Activated naive CD4-positive, alpha-beta T cell treated with anti-CD3 and anti-CD28 coated beads, Interleukin-2, amount 50 U/mL, for 24 hours (primary cell): ENCODE results near the gene FSHB.
"Not testable (repeated sequence)": the region's sequence is repeated elsewhere in the genome, so short reads cannot be mapped to it uniquely, and the experiment has no call there.

Source experiments
- H3K27ac Mint-ChIP-seq: one replicate; pipeline ENCODE4 v1.8.0; 2021; ENCODE audit warnings: mild to moderate bottlenecking, mixed read lengths
- H3K27me3 Mint-ChIP-seq: one replicate; pipeline ENCODE4 v1.8.0; 2021; ENCODE audit warnings: mixed read lengths
- H3K36me3 Mint-ChIP-seq: one replicate; pipeline ENCODE4 v1.8.0; 2021; ENCODE audit warnings: mixed read lengths
- H3K4me1 Mint-ChIP-seq: one replicate; pipeline ENCODE4 v1.8.0; 2021; ENCODE audit warnings: mixed read lengths
- H3K4me3 Mint-ChIP-seq: one replicate; pipeline ENCODE4 v1.8.0; 2021; ENCODE audit warnings: mild to moderate bottlenecking, mixed read lengths
- H3K9me3 Mint-ChIP-seq: one replicate; pipeline ENCODE4 v1.8.0; 2021; ENCODE audit warnings: mixed read lengths

Gene FSHB

GRCh38 chr11:30230714-30231113, at the start of gene FSHB:
Gene FSHB (plus strand): TSS chr11:30231014. CDS start chr11:30231903, 889 bp downstream.
- H3K9me3 Mint-ChIP-seq = no peaks in the 10 kb centered on the region
- H3K27ac Mint-ChIP-seq = no peak within 1 kb of the TSS
- no peaks in the 10 kb centered on the region for H3K4me1 Mint-ChIP-seq
- H3K4me3 Mint-ChIP-seq = no peak within 1 kb of the TSS
- H3K27me3 Mint-ChIP-seq = no peaks in the 10 kb centered on the region
- no peaks in the 10 kb centered on the region for H3K36me3 Mint-ChIP-seq

GRCh38 chr11:30186748-30187147, 44.1 kb upstream of the FSHB start:
- Mint-ChIP-seq H3K27ac (no peak overlapping the region), H3K36me3 (no peaks in the 10 kb centered on the region), H3K4me1 (no peaks in the 10 kb centered on the region), H3K9me3 (peaks cover 8% of the 10 kb centered on the region), H3K4me3 (no peak overlapping the region), H3K27me3 (no peaks in the 10 kb centered on the region)

GRCh38 chr11:30192620-30193019, 38.2 kb upstream of the FSHB start:
- no peaks in the 10 kb centered on the region for H3K4me1 Mint-ChIP-seq
- H3K36me3 Mint-ChIP-seq = no peaks in the 10 kb centered on the region
- no peaks in the 10 kb centered on the region for H3K9me3 Mint-ChIP-seq
- H3K27ac Mint-ChIP-seq = no peak overlapping the region
- H3K4me3 Mint-ChIP-seq = no peak overlapping the region
- H3K27me3 Mint-ChIP-seq = peaks cover 6% of the 10 kb centered on the region

- Mint-ChIP-seq H3K9me3 (no peaks in the 10 kb centered on the region), H3K36me3 (no peaks in the 10 kb centered on the region), H3K4me1 (no peaks in the 10 kb centered on the region), H3K27me3 (peaks cover 6% of the 10 kb centered on the region), H3K4me3 (no peak overlapping the region), H3K27ac (no peak overlapping the region)
These were observed 34.2 kb upstream of the FSHB start for GRCh38 chr11:30196400-30197206.

GRCh38 chr11:30197869-30198268, 32.9 kb upstream of the FSHB start:
- Mint-ChIP-seq H3K36me3 (no peaks in the 10 kb centered on the region), H3K27me3 (peaks cover 3% of the 10 kb centered on the region), H3K27ac (no peak overlapping the region), H3K4me3 (no peak overlapping the region), H3K4me1 (no peaks in the 10 kb centered on the region), H3K9me3 (no peaks in the 10 kb centered on the region)

- H3K4me1 Mint-ChIP-seq, H3K27ac Mint-ChIP-seq, H3K9me3 Mint-ChIP-seq, H3K4me3 Mint-ChIP-seq, H3K27me3 Mint-ChIP-seq, H3K36me3 Mint-ChIP-seq: not testable (repeated sequence)
These were observed 27.8 kb upstream of the FSHB start for GRCh38 chr11:30202989-30203388.

GRCh38 chr11:30203850-30204249, 27.0 kb upstream of the FSHB start:
- H3K4me3 Mint-ChIP-seq = no peak overlapping the region
- H3K4me1 Mint-ChIP-seq = no peaks in the 10 kb centered on the region
- no peak overlapping the region for H3K27ac Mint-ChIP-seq
- no peaks in the 10 kb centered on the region for H3K9me3 Mint-ChIP-seq
- H3K36me3 Mint-ChIP-seq = no peaks in the 10 kb centered on the region
- H3K27me3 Mint-ChIP-seq = peaks cover 3% of the 10 kb centered on the region

GRCh38 chr11:30206249-30206996, 24.4 kb upstream of the FSHB start:
- Mint-ChIP-seq H3K27me3 (peaks cover 3% of the 10 kb centered on the region), H3K4me1 (no peaks in the 10 kb centered on the region), H3K4me3 (no peak overlapping the region), H3K27ac (no peak overlapping the region), H3K9me3 (no peaks in the 10 kb centered on the region), H3K36me3 (no peaks in the 10 kb centered on the region)

- peaks cover 3% of the 10 kb centered on the region for H3K27me3 Mint-ChIP-seq
- H3K27ac Mint-ChIP-seq = no peak overlapping the region
- H3K36me3 Mint-ChIP-seq = no peaks in the 10 kb centered on the region
- H3K4me3 Mint-ChIP-seq = no peak overlapping the region
- no peaks in the 10 kb centered on the region for H3K9me3 Mint-ChIP-seq
- no peaks in the 10 kb centered on the region for H3K4me1 Mint-ChIP-seq
These were observed 20.5 kb upstream of the FSHB start for GRCh38 chr11:30210357-30210756.

- H3K27me3 Mint-ChIP-seq = peaks cover 1% of the 10 kb centered on the region
- no peaks in the 10 kb centered on the region for H3K36me3 Mint-ChIP-seq
- H3K9me3 Mint-ChIP-seq = no peaks in the 10 kb centered on the region
- H3K27ac Mint-ChIP-seq = no peak overlapping the region
- H3K4me3 Mint-ChIP-seq = no peak overlapping the region
- no peaks in the 10 kb centered on the region for H3K4me1 Mint-ChIP-seq
These were observed 14.3 kb upstream of the FSHB start for GRCh38 chr11:30216534-30216933.

GRCh38 chr11:30218278-30218677, 12.5 kb upstream of the FSHB start:
- Mint-ChIP-seq H3K27me3 (peaks cover 1% of the 10 kb centered on the region), H3K4me3 (no peak overlapping the region), H3K36me3 (no peaks in the 10 kb centered on the region), H3K27ac (no peak overlapping the region), H3K4me1 (no peaks in the 10 kb centered on the region), H3K9me3 (no peaks in the 10 kb centered on the region)

- H3K4me3 Mint-ChIP-seq = no peak overlapping the region
- no peak overlapping the region for H3K27ac Mint-ChIP-seq
- H3K9me3 Mint-ChIP-seq = no peaks in the 10 kb centered on the region
- H3K4me1 Mint-ChIP-seq = no peaks in the 10 kb centered on the region
- no peaks in the 10 kb centered on the region for H3K27me3 Mint-ChIP-seq
- no peaks in the 10 kb centered on the region for H3K36me3 Mint-ChIP-seq
These were observed 5.2 kb upstream of the FSHB start for GRCh38 chr11:30225642-30226041.

GRCh38 chr11:30228323-30228884, 2.4 kb upstream of the FSHB start:
- Mint-ChIP-seq H3K27me3 (no peaks in the 10 kb centered on the region), H3K36me3 (no peaks in the 10 kb centered on the region), H3K4me3 (no peak overlapping the region), H3K4me1 (no peaks in the 10 kb centered on the region), H3K9me3 (no peaks in the 10 kb centered on the region), H3K27ac (no peak overlapping the region)

GRCh38 chr11:30239025-30239424, 8.2 kb downstream of the FSHB start:
- H3K4me3 Mint-ChIP-seq = no peak overlapping the region
- peaks cover 6% of the 10 kb centered on the region for H3K9me3 Mint-ChIP-seq
- H3K27ac Mint-ChIP-seq = no peak overlapping the region
- H3K27me3 Mint-ChIP-seq = peaks cover 2% of the 10 kb centered on the region
- no peaks in the 10 kb centered on the region for H3K4me1 Mint-ChIP-seq
- no peaks in the 10 kb centered on the region for H3K36me3 Mint-ChIP-seq

- H3K9me3 Mint-ChIP-seq = no peaks in the 10 kb centered on the region
- H3K36me3 Mint-ChIP-seq = no peaks in the 10 kb centered on the region
- H3K4me1 Mint-ChIP-seq = no peaks in the 10 kb centered on the region
- no peak overlapping the region for H3K27ac Mint-ChIP-seq
- H3K4me3 Mint-ChIP-seq = no peak overlapping the region
- H3K27me3 Mint-ChIP-seq = peaks cover 9% of the 10 kb centered on the region
These were observed 13.5 kb downstream of the FSHB start for GRCh38 chr11:30244265-30244664.

GRCh38 chr11:30245621-30246020, 14.8 kb downstream of the FSHB start:
- Mint-ChIP-seq H3K27ac (no peak overlapping the region), H3K36me3 (no peaks in the 10 kb centered on the region), H3K27me3 (peaks cover 9% of the 10 kb centered on the region), H3K4me1 (no peaks in the 10 kb centered on the region), H3K4me3 (no peak overlapping the region), H3K9me3 (no peaks in the 10 kb centered on the region)
